HCT116 (cell line): ENCODE results near the gene TBCCD1. TPM values are rescaled to one million over a fixed set of nuclear protein-coding genes. Genes with fewer than 3 reads are reported as not detected.

Experiments
- ATAC-seq: fragments of 200-7000 bp; cut with Tn5 transposase; 2 replicates; pipeline ENCODE4 v1.9.1; 2020; ENCODE audit warnings: mild to moderate bottlenecking, moderate library complexity
- BruUV-seq: library from RNA; stranded (reverse); fragments of 400-500 nt; replicated peaks from 2 replicates; lab custom pipeline; 2021; lab: Mats Ljungman, UMichigan
- CTCF ChIA-PET: fragments of 300-600 bp; sonication (Branson Sonifier 250); formaldehyde crosslinking; loops from one replicate; lab custom pipeline; 2021; ENCODE audit warnings: antibody characterized with exemption; lab: Charles Lee
- POLR2A ChIA-PET: fragments of 300-600, 350-600 bp; sonication (Branson Sonifier 250); formaldehyde crosslinking; loops from one replicate; lab custom pipeline; 2021; ENCODE audit warnings: antibody characterized with exemption; lab: Charles Lee
- RAD21 ChIA-PET, 2 experiments: fragments of 300-600 bp; sonication (Branson Sonifier 250); formaldehyde crosslinking; loops; one replicate each; lab custom pipeline; 2023; ENCODE audit warnings: low total read pairs in 2 of 2; ENCODE audit not compliant: uncharacterized antibody in 2 of 2, unreplicated experiment in 2 of 2, low non-redundant PET in 1 of 2; lab: Charles Lee
- DNase-seq: peaks from one replicate; pipeline ENCODE4 v3.0.0-alpha.2; 2010; ENCODE audit warnings: low read depth, low spot score
- H2AFZ ChIP-seq: fragments of 200-600 bp; shearing (Covaris generic), sonication (generic); 2 replicates; pipeline ENCODE4 v1.6.1; 2017; ENCODE audit warnings: low read depth, mixed run types, mixed read lengths, antibody characterized with exemption, low read length; ENCODE audit not compliant: poor library complexity, severe bottlenecking
- H3K27ac ChIP-seq: 2 replicates; pipeline ENCODE4 v1.5.1; 2012; ENCODE audit warnings: low read depth, low read length
- H3K27me3 ChIP-seq: fragments of 200-600 bp; sonication (generic); 2 replicates; pipeline ENCODE4 v1.6.1; 2016; ENCODE audit warnings: mixed run types, low read length, mixed read lengths; ENCODE audit not compliant: insufficient read depth
- H3K36me3 ChIP-seq, 2 experiments: fragments of 200-500 bp in 1 of 2; fragments of 200-600 bp in 1 of 2; sonication (Bioruptor generic) in 1 of 2; sonication (generic) in 1 of 2; 2 replicates each; pipeline versions ENCODE4 v1.5.1 to v1.6.1; 2014 to 2016; ENCODE audit warnings: low read length in 2 of 2, inconsistent platforms in 1 of 2, mixed read lengths in 1 of 2, mixed run types in 1 of 2; ENCODE audit not compliant: insufficient read depth in 2 of 2, control insufficient read depth in 1 of 2
- H3K4me1 ChIP-seq, 2 experiments: fragments of 200-600 bp in 1 of 2; sonication (generic) in 1 of 2; 2 replicates each; pipeline versions ENCODE4 v1.5.1 to v1.6.1; 2012 to 2017; ENCODE audit warnings: low read length in 2 of 2, inconsistent platforms in 1 of 2, mild to moderate bottlenecking in 1 of 2, mixed read lengths in 1 of 2, mixed run types in 1 of 2, moderate library complexity in 1 of 2; ENCODE audit not compliant: insufficient read depth in 2 of 2, control insufficient read depth in 1 of 2
- H3K4me2 ChIP-seq: fragments of 200-600 bp; sonication (generic); 2 replicates; pipeline ENCODE4 v1.6.1; 2017; ENCODE audit warnings: mixed run types, low read length, mixed read lengths
- H3K4me3 ChIP-seq, 2 experiments: fragments of 200-600 bp in 1 of 2; sonication (generic) in 1 of 2; replicated peaks in 1 of 2; 2 replicates each; pipeline ENCODE4 v1.5.1; 2011 to 2016; ENCODE audit warnings: low read length in 2 of 2, control low read depth in 1 of 2, low read depth in 1 of 2, mild to moderate bottlenecking in 1 of 2, mixed read lengths in 1 of 2, mixed run types in 1 of 2
- H3K79me2 ChIP-seq: fragments of 200-600 bp; sonication (generic); 2 replicates; pipeline ENCODE4 v1.6.1; 2017; ENCODE audit warnings: mild to moderate bottlenecking, mixed run types, low read length, moderate library complexity, mixed read lengths; ENCODE audit not compliant: insufficient read depth
- H3K9ac ChIP-seq: fragments of 200-600 bp; sonication (generic); 2 replicates; pipeline ENCODE4 v1.6.1; 2016; ENCODE audit warnings: low read length, mixed read lengths
- H3K9me2 ChIP-seq: fragments of 200-600 bp; sonication (generic), shearing (Covaris generic); 2 replicates; pipeline ENCODE4 v1.6.1; 2017; ENCODE audit warnings: mixed run types, mild to moderate bottlenecking, moderate library complexity; ENCODE audit not compliant: insufficient read depth
- H3K9me3 ChIP-seq, 2 experiments: fragments of 200-500 bp in 1 of 2; fragments of 200-600 bp in 1 of 2; sonication (Bioruptor generic) in 1 of 2; sonication (generic) in 1 of 2; 2 replicates each; pipeline ENCODE4 v1.6.1; 2014 to 2017; ENCODE audit warnings: low read length in 2 of 2, mixed read lengths in 2 of 2, inconsistent platforms in 1 of 2, low read depth in 1 of 2, mild to moderate bottlenecking in 1 of 2, mixed run types in 1 of 2, moderate library complexity in 1 of 2; ENCODE audit not compliant: control insufficient read depth in 1 of 2, insufficient read depth in 1 of 2
- H4K20me1 ChIP-seq: fragments of 200-600 bp; sonication (generic), shearing (Covaris generic); 2 replicates; pipeline ENCODE4 v1.6.1; 2017; ENCODE audit warnings: mixed run types, mild to moderate bottlenecking, moderate library complexity; ENCODE audit not compliant: insufficient read depth
- CBX3 ChIP-seq: IDR thresholded peaks from 2 replicates; pipeline ENCODE4 v1.6.1; 2012; ENCODE audit warnings: low read depth
- CEBPB ChIP-seq: IDR thresholded peaks from 2 replicates; pipeline ENCODE4 v1.6.1; 2012; ENCODE audit warnings: low read depth
- EGR1 ChIP-seq: IDR thresholded peaks from 2 replicates; pipeline ENCODE4 v1.6.1; 2012; ENCODE audit warnings: low read depth
- EZH2 ChIP-seq: fragments of 200-600 bp; sonication (generic); IDR thresholded peaks from 2 replicates; pipeline ENCODE4 v1.6.1; 2017; ENCODE audit warnings: antibody characterized with exemption, mixed run types
- EZH2phosphoT487 ChIP-seq: fragments of 200-600 bp; IDR thresholded peaks from 2 replicates; pipeline ENCODE4 v1.6.1; 2018; ENCODE audit warnings: antibody characterized with exemption, borderline replicate concordance
- JUND ChIP-seq: IDR thresholded peaks from 2 replicates; pipeline ENCODE4 v1.6.1; 2012
- POLR2A ChIP-seq: IDR thresholded peaks from 2 replicates; pipeline ENCODE4 v1.7.0; 2011; ENCODE audit warnings: borderline replicate concordance; ENCODE audit not compliant: insufficient read depth, insufficient read length; ENCODE audit errors: extremely low read depth
- POLR2AphosphoS5 ChIP-seq: IDR thresholded peaks from 2 replicates; pipeline ENCODE4 v1.6.1; 2011; ENCODE audit warnings: mild to moderate bottlenecking, low read depth, low read length, moderate library complexity
- RAD21 ChIP-seq: IDR thresholded peaks from 2 replicates; pipeline ENCODE4 v1.6.1; 2012; ENCODE audit warnings: low read depth, mild to moderate bottlenecking
- SIN3A ChIP-seq: IDR thresholded peaks from 2 replicates; pipeline ENCODE4 v1.6.1; 2012; ENCODE audit warnings: low read depth
- SP1 ChIP-seq: IDR thresholded peaks from 2 replicates; pipeline ENCODE4 v1.6.1; 2012; ENCODE audit warnings: low read depth
- SRF ChIP-seq: IDR thresholded peaks from 2 replicates; pipeline ENCODE4 v1.6.1; 2012; ENCODE audit warnings: low read depth
- TCF7L2 ChIP-seq: IDR thresholded peaks from 2 replicates; pipeline ENCODE4 v1.7.0; 2011; ENCODE audit warnings: borderline replicate concordance, inconsistent platforms; ENCODE audit not compliant: insufficient read depth, insufficient read length; ENCODE audit errors: extremely low read depth
- YY1 ChIP-seq: IDR thresholded peaks from 2 replicates; pipeline ENCODE4 v1.6.1; 2011; ENCODE audit warnings: low read length, low read depth, moderate library complexity, mild to moderate bottlenecking; ENCODE audit not compliant: insufficient replicate concordance; ENCODE audit errors: extremely low read depth
- intact Hi-C: fragments of 100-400 bp; cut with micrococcal nuclease; formaldehyde crosslinking; loops from 2 replicates; pipeline ENCODE4 v1.10.0; 2022
- total RNA-seq: library from RNA; stranded (reverse); gene quantifications from one replicate; pipeline ENCODE4 v1.2.1, GENCODE V29; 2021; ENCODE audit not compliant: unreplicated experiment
- TF ChIP-seq, protein P1 (sequence below): IDR thresholded peaks from 2 replicates; pipeline ENCODE4 v1.6.1; 2011; ENCODE audit warnings: mild to moderate bottlenecking, low read length, moderate library complexity; ENCODE audit not compliant: insufficient replicate concordance; ENCODE audit errors: extremely low read depth

TBCCD1 gene
- total RNA-seq, 1 experiment from 2014 or later, result 16.8 TPM

GRCh38 chr3:186605078-186605477 is 37.9 kb upstream of the TBCCD1 start:
- no peaks in the 10 kb centered on the region for H4K20me1 ChIP-seq
- no peak overlapping the region for H3K4me3 ChIP-seq
- BruUV-seq, result no TSS peak
- DNase-seq (no peak), ATAC-seq (no peak)
- no peak overlapping the region for H2AFZ ChIP-seq
- no peaks in the 10 kb centered on the region for H3K36me3 ChIP-seq
- RAD21 ChIA-PET, result no interaction called here
- H3K27ac ChIP-seq, result no peak overlapping the region
- no peak for TF ChIP-seq SIN3A
- no peak for TF ChIP-seq EGR1
- TF ChIP-seq CBX3, result no peak
- no peak for TF ChIP-seq EZH2phosphoT487
- TF ChIP-seq EZH2, result no peak
- TF ChIP-seq POLR2A, result no peak
- TF ChIP-seq SP1, result no peak
- no peak for TF ChIP-seq YY1
- TF ChIP-seq JUND, result no peak
- TF ChIP-seq SRF, result no peak
- TF ChIP-seq POLR2AphosphoS5, result no peak
- TF ChIP-seq, protein P1, sequence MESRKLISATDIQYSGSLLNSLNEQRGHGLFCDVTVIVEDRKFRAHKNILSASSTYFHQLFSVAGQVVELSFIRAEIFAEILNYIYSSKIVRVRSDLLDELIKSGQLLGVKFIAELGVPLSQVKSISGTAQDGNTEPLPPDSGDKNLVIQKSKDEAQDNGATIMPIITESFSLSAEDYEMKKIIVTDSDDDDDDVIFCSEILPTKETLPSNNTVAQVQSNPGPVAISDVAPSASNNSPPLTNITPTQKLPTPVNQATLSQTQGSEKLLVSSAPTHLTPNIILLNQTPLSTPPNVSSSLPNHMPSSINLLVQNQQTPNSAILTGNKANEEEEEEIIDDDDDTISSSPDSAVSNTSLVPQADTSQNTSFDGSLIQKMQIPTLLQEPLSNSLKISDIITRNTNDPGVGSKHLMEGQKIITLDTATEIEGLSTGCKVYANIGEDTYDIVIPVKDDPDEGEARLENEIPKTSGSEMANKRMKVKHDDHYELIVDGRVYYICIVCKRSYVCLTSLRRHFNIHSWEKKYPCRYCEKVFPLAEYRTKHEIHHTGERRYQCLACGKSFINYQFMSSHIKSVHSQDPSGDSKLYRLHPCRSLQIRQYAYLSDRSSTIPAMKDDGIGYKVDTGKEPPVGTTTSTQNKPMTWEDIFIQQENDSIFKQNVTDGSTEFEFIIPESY, result no peak
- TF ChIP-seq RAD21, result no peak
- TF ChIP-seq TCF7L2, result no peak
- TF ChIP-seq CEBPB, result no peak
- no peaks in the 10 kb centered on the region for H3K4me1 ChIP-seq
- H3K4me2 ChIP-seq, result no peak overlapping the region
- CTCF ChIA-PET, result interaction anchor here (1.1 to 1.5 kb wide), 2 partner anchors 10 to 12 kb away, joined by 3 to 6 read pairs; no protein-coding TSS in a partner anchor
- POLR2A ChIA-PET, result no interaction called here
- H3K79me2 ChIP-seq, result no peaks in the 10 kb centered on the region
- no peak overlapping the region for H3K9ac ChIP-seq
- no peaks in the 10 kb centered on the region for H3K9me3 ChIP-seq
- intact Hi-C loops, result no loop called here
- H3K9me2 ChIP-seq, result no peaks in the 10 kb centered on the region
- no peaks in the 10 kb centered on the region for H3K27me3 ChIP-seq
